ENCODE data around the gene CLDN19. TPM values are rescaled to one million over a fixed set of nuclear protein-coding genes. Genes with fewer than 3 reads are reported as not detected.
"Not testable (repeated sequence)": the region's sequence is repeated elsewhere in the genome, so short reads cannot be mapped to it uniquely, and the experiment has no call there.

CLDN19 gene
- total and polyA plus RNA-seq, 5 donors from 2014 or later: not detected

DNA sequence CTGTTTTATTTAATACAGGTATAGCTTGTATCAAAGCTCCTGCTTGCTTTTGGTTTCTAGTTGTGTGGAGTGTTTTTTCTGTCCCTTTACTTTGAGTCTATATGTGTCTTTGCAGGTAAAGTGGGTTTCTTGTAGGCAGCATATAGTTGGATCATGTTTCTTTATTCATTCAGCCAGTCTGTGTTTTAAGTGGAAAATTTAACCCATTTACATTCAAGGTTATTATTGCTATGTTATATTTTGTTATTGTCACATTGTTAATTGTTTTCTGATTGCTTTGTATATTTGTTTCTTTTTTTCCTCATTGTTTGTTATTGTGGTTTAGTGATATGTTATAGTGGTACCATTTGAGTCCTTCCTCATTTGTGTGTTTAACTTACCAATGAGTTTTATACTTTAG is 26.7 kb downstream of the CLDN19 start:
- Mint-ChIP-seq H3K36me3 (peaks cover 58% of the 10 kb centered on the region), H3K4me1 (peaks cover 7 to 17% (median 11%) of the 10 kb centered on the region in 4 donors), H3K4me3 (no peak overlapping the region), H3K9me3 (peaks cover 0 to 19% (median 9%) of the 10 kb centered on the region in 7 donors), H3K27me3 (no peaks in the 10 kb centered on the region), H3K27ac (no peak overlapping the region)
- Histone ChIP-seq H3K36me3 (ENCODE audit: control insufficient read depth, insufficient read depth, low read length) (peaks cover 13% of the 10 kb centered on the region), H3K9me3 (ENCODE audit: control insufficient read depth in 2 of 2, low read length in 2 of 2) (peaks cover 18 to 22% of the 10 kb centered on the region in 2 experiments), H3K4me1 (ENCODE audit: control insufficient read depth, insufficient read depth, low read length, poor library complexity, severe bottlenecking) (no peaks in the 10 kb centered on the region), H3K4me3 (ENCODE audit: low read depth, low read length) (no peak overlapping the region), H3K27me3 (ENCODE audit: control insufficient read depth, insufficient read depth, low read length) (no peaks in the 10 kb centered on the region), H3K27ac (ENCODE audit: insufficient read depth, low read length, poor library complexity, severe bottlenecking) (no peak overlapping the region)
- no peak for DNase-seq
- ATAC-seq (ENCODE audit: low read depth in 2 of 2): no peak

DNA sequence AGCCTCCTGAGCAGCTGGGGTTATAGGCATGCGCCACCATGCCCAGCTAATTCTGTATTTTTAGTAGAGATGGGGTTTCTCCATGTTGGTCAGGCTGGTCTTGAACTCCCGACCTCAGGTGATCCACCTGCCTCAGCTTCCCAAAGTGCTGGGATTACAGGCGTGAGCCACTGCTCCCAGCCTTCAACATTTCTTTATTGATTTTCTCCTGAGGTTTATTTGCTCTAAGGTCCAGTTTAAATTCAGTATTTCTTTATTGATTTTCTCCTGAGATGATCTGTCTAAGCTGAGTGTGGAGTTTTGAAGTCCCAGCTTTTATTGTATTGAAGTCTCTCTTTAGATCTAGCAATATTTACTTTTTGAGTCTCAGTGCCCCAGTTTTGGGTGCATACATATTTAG is 27.2 kb downstream of the CLDN19 start:
- Histone ChIP-seq H3K9me3 (ENCODE audit: control insufficient read depth in 2 of 2, low read length in 2 of 2) (peaks cover 18 to 22% of the 10 kb centered on the region in 2 experiments), H3K36me3 (ENCODE audit: control insufficient read depth, insufficient read depth, low read length) (peaks cover 17% of the 10 kb centered on the region)
- peaks cover 0 to 19% (median 9%) of the 10 kb centered on the region in 7 donors for H3K9me3 Mint-ChIP-seq
- H3K27ac Mint-ChIP-seq: peak overlapping the region in 1 of 3 donors; percentile 8
- H3K4me3 Mint-ChIP-seq; H3K4me1 ChIP-seq (ENCODE audit: control insufficient read depth, insufficient read depth, low read length, poor library complexity, severe bottlenecking); H3K27ac ChIP-seq (ENCODE audit: insufficient read depth, low read length, poor library complexity, severe bottlenecking); H3K27me3 ChIP-seq (ENCODE audit: control insufficient read depth, insufficient read depth, low read length); DNase-seq; H3K4me3 ChIP-seq (ENCODE audit: low read depth, low read length); ATAC-seq (ENCODE audit: low read depth in 2 of 2); H3K27me3 Mint-ChIP-seq: not testable (repeated sequence)
- H3K4me1 Mint-ChIP-seq: peaks cover 7 to 20% (median 11%) of the 10 kb centered on the region in 4 donors
- peaks cover 59% of the 10 kb centered on the region for H3K36me3 Mint-ChIP-seq

DNA sequence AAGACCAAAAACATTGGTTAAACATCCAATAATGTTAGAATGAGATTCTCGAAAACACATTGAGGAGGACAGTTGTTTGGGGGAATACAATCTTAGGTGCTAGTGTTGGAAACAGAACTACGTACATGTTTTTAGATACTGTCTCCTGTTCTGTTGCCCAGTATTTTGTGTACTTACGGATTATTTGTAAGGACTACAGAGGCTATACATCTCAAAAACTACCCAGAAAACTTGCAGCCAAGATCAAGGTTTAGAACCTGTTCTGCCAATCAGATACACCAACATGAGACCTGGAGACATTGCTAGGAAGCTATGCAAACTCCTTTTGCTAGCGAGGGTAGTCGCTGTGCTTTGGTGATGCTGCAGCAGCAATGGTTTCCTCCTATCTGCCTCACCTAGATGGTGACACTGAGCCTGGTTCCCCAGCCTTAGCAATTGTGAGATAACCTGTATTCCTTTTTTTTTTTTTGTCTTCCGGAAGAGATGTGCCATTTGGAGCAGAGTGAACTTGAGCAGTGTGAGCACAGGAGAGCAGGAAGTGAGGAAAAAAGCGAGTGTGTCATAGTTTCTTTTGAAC is 36.1 kb downstream of the CLDN19 start:
- ATAC-seq (ENCODE audit: low read depth in 2 of 2): no peak

DNA sequence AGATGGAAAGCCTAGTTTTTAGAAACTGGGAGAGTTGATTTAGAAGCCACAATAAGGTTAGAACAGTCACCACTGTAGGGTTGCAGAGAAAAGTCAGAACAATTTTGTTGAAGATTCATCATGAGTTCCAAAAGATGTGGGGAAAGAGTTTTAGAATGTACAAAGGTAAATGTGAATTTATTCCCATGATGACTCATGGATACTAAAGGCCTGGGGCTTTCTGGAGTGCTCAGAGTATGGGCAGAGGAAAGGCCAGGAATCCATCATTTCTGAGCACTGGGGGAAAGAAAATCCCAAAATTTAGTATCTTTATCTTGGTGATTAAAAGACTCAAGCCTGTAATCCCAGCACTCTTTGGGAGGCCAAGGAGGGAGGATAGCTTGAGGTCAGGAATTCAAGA is 40.0 kb downstream of the CLDN19 start:
- Mint-ChIP-seq H3K4me3 (no peak overlapping the region), H3K27ac (peak overlapping the region in 1 of 3 donors; percentile 47), H3K27me3 (no peaks in the 10 kb centered on the region), H3K4me1 (peaks cover 8 to 22% (median 17%) of the 10 kb centered on the region in 4 donors), H3K9me3 (no peaks in the 10 kb centered on the region), H3K36me3 (peaks cover 75% of the 10 kb centered on the region)
- Histone ChIP-seq H3K27me3 (ENCODE audit: control insufficient read depth, insufficient read depth, low read length) (no peaks in the 10 kb centered on the region), H3K9me3 (ENCODE audit: control insufficient read depth in 2 of 2, low read length in 2 of 2) (no peaks in the 10 kb centered on the region), H3K27ac (ENCODE audit: insufficient read depth, low read length, poor library complexity, severe bottlenecking) (no peak overlapping the region), H3K4me1 (ENCODE audit: control insufficient read depth, insufficient read depth, low read length, poor library complexity, severe bottlenecking) (no peaks in the 10 kb centered on the region), H3K36me3 (ENCODE audit: control insufficient read depth, insufficient read depth, low read length) (peaks cover 93% of the 10 kb centered on the region), H3K4me3 (ENCODE audit: low read depth, low read length) (no peak overlapping the region)
- DNase-seq (no peak), ATAC-seq (ENCODE audit: low read depth in 2 of 2) (no peak)

More for the DNA sequence above, 36.1 kb downstream of the CLDN19 start:
- H3K36me3 ChIP-seq (ENCODE audit: control insufficient read depth, insufficient read depth, low read length): peaks cover 72% of the 10 kb centered on the region
- Mint-ChIP-seq H3K27me3 (no peaks in the 10 kb centered on the region), H3K4me3 (no peak overlapping the region), H3K27ac (no peak overlapping the region), H3K36me3 (peaks cover 66% of the 10 kb centered on the region), H3K4me1 (peaks cover 5 to 13% (median 9%) of the 10 kb centered on the region in 4 donors), H3K9me3 (no peaks in the 10 kb centered on the region)
- no peak overlapping the region for H3K4me3 ChIP-seq (ENCODE audit: low read depth, low read length)
- no peaks in the 10 kb centered on the region for H3K4me1 ChIP-seq (ENCODE audit: control insufficient read depth, insufficient read depth, low read length, poor library complexity, severe bottlenecking)
- H3K27ac ChIP-seq (ENCODE audit: insufficient read depth, low read length, poor library complexity, severe bottlenecking): no peak overlapping the region
- DNase-seq: no peak
- H3K9me3 ChIP-seq (ENCODE audit: control insufficient read depth in 2 of 2, low read length in 2 of 2): no peaks in the 10 kb centered on the region
- no peaks in the 10 kb centered on the region for H3K27me3 ChIP-seq (ENCODE audit: control insufficient read depth, insufficient read depth, low read length)

DNA sequence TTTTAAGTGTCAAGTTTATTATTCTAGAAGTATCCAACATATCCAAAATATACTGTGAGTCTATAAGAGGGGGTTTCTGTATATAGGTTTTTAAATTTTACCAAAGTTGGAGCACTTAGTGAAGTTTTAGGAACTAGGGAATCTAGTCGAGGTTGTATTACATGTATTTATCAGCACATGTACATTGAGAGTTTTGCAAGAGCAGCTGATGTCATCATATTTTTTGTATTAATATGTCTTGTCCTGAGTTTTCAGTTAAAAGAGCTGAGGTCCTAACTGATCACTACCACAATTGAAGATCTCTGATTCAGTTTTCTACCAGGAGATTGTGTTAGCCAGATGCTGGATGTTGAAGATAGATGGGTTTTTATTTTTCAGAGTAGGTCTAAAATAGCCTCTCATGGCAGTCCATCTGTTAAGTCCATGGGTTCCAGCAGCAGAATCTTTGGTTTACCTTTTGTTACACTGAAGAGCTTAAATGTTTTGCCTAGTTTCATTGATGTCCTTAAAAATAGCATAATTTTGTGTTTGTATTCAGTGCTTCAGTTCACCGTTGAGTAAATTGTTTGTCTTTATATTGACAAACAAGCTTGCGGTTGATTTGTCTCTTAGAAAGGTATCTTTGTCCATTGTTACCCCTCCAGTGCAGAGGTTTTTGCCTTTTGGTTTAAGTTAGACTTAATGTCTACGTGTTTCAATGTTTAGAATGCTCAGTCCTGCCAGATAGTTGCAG is 41.8 kb downstream of the CLDN19 start:
- Mint-ChIP-seq H3K4me1 (peaks cover 15 to 29% (median 21%) of the 10 kb centered on the region in 4 donors), H3K4me3 (no peak overlapping the region), H3K9me3 (no peaks in the 10 kb centered on the region), H3K27me3 (no peaks in the 10 kb centered on the region), H3K36me3 (peaks cover 65% of the 10 kb centered on the region), H3K27ac (peak overlapping the region in 1 of 3 donors; percentile 78)
- DNase-seq (no peak), ATAC-seq (ENCODE audit: low read depth in 2 of 2) (no peak)
- H3K27me3 ChIP-seq (ENCODE audit: control insufficient read depth, insufficient read depth, low read length): no peaks in the 10 kb centered on the region
- no peak overlapping the region for H3K4me3 ChIP-seq (ENCODE audit: low read depth, low read length)
- H3K27ac ChIP-seq (ENCODE audit: insufficient read depth, low read length, poor library complexity, severe bottlenecking): no peak overlapping the region
- peaks cover 91% of the 10 kb centered on the region for H3K36me3 ChIP-seq (ENCODE audit: control insufficient read depth, insufficient read depth, low read length)
- no peaks in the 10 kb centered on the region for H3K4me1 ChIP-seq (ENCODE audit: control insufficient read depth, insufficient read depth, low read length, poor library complexity, severe bottlenecking)
- no peaks in the 10 kb centered on the region for H3K9me3 ChIP-seq (ENCODE audit: control insufficient read depth in 2 of 2, low read length in 2 of 2)

DNA sequence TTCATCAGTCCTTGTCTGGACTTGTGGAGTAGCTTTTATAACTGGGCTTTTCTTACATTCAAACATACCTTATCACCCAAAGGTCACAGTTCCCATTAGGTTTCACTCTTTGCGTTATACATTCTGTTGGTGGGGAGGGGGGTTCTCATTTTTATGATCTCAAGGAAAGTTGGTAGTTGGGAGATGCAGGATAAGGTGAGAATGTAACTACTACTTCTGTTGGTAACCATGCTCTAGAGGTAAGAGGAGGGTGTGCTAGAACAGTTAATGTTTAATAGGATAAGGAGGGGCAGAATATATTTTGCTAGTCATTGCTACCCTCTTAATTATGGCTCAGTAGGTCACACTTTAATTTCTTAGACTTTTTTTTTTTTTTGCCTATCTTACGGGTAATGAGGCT is 47.1 kb downstream of the CLDN19 start:
- H3K27me3 Mint-ChIP-seq: no peaks in the 10 kb centered on the region
- no peaks in the 10 kb centered on the region for H3K9me3 Mint-ChIP-seq
- Histone ChIP-seq H3K9me3 (ENCODE audit: control insufficient read depth in 2 of 2, low read length in 2 of 2) (no peaks in the 10 kb centered on the region), H3K4me1 (ENCODE audit: control insufficient read depth, insufficient read depth, low read length, poor library complexity, severe bottlenecking) (peaks cover 49% of the 10 kb centered on the region), H3K27me3 (ENCODE audit: control insufficient read depth, insufficient read depth, low read length) (no peaks in the 10 kb centered on the region), H3K27ac (ENCODE audit: insufficient read depth, low read length, poor library complexity, severe bottlenecking) (no peak overlapping the region), H3K4me3 (ENCODE audit: low read depth, low read length) (peak overlapping the region; percentile 2), H3K36me3 (ENCODE audit: control insufficient read depth, insufficient read depth, low read length) (peaks cover 41% of the 10 kb centered on the region)
- peak overlapping the region in 3 of 4 donors; percentile 10 to 53 (median 13) for H3K4me3 Mint-ChIP-seq
- ATAC-seq (ENCODE audit: low read depth in 2 of 2) (no peak), DNase-seq (no peak)
- peaks cover 26% of the 10 kb centered on the region for H3K36me3 Mint-ChIP-seq
- H3K27ac Mint-ChIP-seq: peak overlapping the region in 2 of 3 donors; percentile 0 to 1
- H3K4me1 Mint-ChIP-seq: peaks cover 52 to 72% (median 63%) of the 10 kb centered on the region in 4 donors

DNA sequence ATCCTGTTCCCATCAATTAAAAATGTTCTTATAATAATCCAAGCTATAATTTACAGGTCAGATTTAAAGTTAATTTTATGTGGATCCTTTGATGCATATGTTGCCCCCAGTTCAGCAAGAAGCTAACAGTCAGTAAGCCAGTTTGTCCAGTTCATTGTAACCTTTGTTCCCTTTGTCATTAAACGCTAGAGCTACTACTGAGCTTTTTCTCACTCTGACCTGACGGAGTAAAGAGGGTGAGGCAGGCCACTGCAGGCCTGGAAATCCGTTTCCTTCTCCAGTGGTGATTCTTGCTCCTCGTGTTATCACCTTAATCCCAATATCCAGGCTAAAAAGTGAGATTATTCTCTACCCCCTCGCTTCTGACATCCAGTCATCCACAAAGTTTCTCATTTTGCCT is 47.6 kb downstream of the CLDN19 start:
- Mint-ChIP-seq H3K27ac (peak overlapping the region in 2 of 3 donors; percentile 0 to 1), H3K4me3 (peak overlapping the region; percentile 7 to 53 (median 11)), H3K4me1 (peaks cover 57 to 76% (median 67%) of the 10 kb centered on the region in 4 donors), H3K36me3 (peaks cover 29% of the 10 kb centered on the region), H3K27me3 (no peaks in the 10 kb centered on the region), H3K9me3 (no peaks in the 10 kb centered on the region)
- ATAC-seq (ENCODE audit: low read depth in 2 of 2): no peak
- Histone ChIP-seq H3K27ac (ENCODE audit: insufficient read depth, low read length, poor library complexity, severe bottlenecking) (no peak overlapping the region), H3K4me3 (ENCODE audit: low read depth, low read length) (peak overlapping the region; percentile 2), H3K9me3 (ENCODE audit: control insufficient read depth in 2 of 2, low read length in 2 of 2) (no peaks in the 10 kb centered on the region), H3K36me3 (ENCODE audit: control insufficient read depth, insufficient read depth, low read length) (peaks cover 40% of the 10 kb centered on the region), H3K27me3 (ENCODE audit: control insufficient read depth, insufficient read depth, low read length) (no peaks in the 10 kb centered on the region), H3K4me1 (ENCODE audit: control insufficient read depth, insufficient read depth, low read length, poor library complexity, severe bottlenecking) (peaks cover 54% of the 10 kb centered on the region)
- DNase-seq: no peak

Data from CD4-positive, CD25-positive, alpha-beta regulatory T cell (primary cell).